ENCODE results near the gene ZRANB3.

- TF ChIP-seq, protein P1, sequence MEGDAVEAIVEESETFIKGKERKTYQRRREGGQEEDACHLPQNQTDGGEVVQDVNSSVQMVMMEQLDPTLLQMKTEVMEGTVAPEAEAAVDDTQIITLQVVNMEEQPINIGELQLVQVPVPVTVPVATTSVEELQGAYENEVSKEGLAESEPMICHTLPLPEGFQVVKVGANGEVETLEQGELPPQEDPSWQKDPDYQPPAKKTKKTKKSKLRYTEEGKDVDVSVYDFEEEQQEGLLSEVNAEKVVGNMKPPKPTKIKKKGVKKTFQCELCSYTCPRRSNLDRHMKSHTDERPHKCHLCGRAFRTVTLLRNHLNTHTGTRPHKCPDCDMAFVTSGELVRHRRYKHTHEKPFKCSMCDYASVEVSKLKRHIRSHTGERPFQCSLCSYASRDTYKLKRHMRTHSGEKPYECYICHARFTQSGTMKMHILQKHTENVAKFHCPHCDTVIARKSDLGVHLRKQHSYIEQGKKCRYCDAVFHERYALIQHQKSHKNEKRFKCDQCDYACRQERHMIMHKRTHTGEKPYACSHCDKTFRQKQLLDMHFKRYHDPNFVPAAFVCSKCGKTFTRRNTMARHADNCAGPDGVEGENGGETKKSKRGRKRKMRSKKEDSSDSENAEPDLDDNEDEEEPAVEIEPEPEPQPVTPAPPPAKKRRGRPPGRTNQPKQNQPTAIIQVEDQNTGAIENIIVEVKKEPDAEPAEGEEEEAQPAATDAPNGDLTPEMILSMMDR (IDR thresholded peaks at IDR 0.05): no peak
- TF ChIP-seq POLR2A (IDR thresholded peaks at IDR 0.05) (no peak), POLR2AphosphoS5 (IDR thresholded peaks at IDR 0.05) (no peak), EP300 (IDR thresholded peaks at IDR 0.05) (no peak)
These were observed 303.6 kb downstream of the ZRANB3 start for GRCh38 chr2:135227386-135227785.
